NCI-H524 (cell line): ENCODE results near the gene VTN.
"Not testable (repeated sequence)": the region's sequence is repeated elsewhere in the genome, so short reads cannot be mapped to it uniquely, and the experiment has no call there.

ENCODE experiments used
- DNase-seq, 2 experiments: peaks; one replicate each; lab custom pipeline; 2025; lab: John Stamatoyannopoulos, UW

VTN gene

DNA sequence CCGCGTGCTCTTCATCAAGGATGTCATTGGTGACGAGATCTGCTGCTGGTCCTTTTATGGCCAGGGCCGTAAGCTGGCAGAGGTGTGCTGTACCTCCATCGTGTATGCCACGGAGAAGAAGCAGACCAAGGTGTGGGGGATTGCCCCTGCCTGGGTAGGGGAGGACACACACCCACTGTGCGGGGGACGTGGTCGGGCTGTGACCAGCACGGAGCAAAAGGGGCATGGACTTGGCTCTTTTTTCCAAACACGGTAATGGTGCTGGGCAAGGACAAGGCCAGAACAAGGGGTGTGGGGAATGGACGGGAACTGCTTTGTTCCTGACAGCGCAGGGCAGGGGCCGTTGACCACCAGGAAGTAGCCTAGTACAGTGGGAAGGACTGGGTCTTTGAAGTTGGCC is 27.8 kb downstream of the VTN start:
- no peak for DNase-seq

DNA sequence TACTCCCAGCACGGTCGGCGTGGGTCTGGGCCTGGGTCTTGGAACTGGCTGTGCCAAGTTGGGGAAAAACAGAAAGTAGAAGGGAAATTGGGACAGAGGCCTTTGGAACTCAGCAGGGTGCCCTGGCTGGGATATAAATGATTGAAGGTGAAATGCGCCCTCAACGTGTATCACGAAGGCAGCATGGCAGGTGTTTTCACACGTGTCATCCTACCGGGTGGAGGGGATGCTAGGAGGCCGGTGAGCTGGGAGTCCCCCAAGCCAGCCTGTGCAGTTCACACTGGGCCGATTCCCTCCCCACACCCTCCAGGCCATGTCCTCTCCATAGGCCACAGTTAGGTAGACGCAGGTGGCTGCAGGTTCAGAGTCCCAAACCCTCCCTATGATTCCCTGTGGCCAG is 28.6 kb downstream of the VTN start:
- no peak for DNase-seq

DNA sequence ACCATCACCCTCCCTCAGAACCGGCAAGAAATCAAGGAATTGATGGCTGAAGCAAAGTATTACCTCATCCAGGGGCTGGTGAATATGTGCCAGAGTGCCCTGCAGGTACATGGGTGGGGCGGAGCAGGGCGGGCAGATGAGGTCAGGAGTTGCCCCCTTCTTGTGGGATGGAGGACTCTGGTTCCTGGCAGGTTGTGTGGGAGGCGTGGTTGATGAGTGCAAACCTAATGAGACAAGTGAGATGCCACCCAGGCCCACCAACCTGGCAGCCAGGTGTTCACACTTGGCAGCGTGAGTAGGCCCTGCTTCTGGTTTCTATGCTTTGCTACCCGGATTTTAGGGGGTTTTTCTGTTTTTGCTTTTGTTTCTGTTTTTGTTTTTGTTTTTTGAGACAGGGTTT is 29.7 kb downstream of the VTN start:
- DNase-seq: no peak

DNA sequence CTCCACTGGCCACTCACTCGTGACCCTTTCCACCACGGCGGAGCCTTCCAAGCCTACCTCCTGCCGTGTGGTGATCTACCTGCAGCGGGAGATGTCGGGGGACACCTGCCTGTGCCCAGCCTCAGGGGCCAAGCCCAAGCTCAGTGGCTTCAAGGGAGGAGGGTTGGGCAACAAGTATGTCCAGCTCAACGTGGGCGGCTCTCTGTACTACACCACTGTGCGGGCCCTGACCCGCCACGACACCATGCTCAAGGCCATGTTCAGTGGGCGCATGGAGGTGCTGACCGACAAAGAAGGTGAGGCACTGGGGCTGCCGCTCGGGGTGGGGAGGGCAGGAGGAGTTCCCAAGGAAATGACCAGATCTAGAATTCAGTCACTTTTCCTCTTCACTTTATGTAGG is 30.7 kb downstream of the VTN start:
- DNase-seq: no peak

DNA sequence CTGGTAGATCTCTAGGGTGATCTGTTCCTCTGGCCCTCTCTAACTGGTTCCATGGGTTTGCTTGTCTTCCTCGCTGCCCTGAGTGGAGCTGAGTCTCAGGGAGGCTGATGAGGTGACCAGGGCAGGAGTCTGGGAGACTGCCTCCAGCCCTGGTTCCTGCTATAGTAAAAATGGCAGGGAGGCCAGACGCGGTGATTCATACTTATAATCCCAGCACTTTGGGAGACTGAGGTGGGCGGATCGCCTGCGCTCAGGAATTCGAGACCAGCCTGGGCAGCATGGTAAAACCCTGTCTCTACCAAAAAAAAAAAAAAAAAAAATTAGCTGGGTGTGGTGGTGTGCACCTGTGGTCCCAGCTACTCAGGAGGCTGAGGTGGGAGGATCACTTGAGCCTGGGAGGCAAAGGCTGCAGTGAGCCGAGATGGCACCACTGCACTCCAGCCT is 31.3 kb downstream of the VTN start:
- DNase-seq: not testable (repeated sequence)

DNA sequence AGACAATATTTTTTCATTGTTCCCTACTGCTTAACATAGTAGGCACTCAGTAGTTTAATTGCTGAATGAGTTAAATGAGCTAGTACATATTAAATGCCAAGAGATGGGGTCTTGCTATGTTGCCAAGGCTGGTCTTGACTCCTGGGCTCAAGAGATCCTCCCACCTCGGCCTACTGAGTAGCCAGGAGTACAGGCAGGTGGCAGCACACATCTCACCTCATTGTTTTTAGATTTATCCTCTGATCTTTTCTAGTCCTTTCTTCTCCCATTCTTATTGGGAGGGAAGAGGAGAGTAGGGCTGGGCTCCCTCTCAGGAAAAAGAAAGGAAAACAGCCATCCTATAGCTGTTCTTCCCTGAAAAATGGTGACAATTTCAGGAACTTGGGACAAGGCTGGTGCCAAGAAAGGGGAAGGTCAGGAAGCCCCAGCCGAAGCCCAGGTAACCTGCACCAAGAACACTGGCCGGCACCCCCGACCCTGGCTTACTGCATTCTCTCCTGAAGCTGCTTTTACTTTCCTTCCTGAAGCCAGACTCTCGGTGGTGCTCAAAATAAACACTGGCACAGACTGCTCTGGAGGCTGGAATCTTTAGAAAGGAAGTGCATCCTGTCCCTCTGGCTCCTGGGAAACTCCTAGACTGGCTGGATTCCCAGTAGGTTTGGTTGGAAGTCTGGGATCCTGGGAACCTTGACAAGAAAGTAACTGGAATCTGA is 31.9 kb downstream of the VTN start:
- no peak for DNase-seq

- DNase-seq: peak; percentile 60 to 81
Measured at GRCh38 chr17:28335959-28336871, 33.9 kb downstream of the VTN start.

- peak; percentile 100 for DNase-seq
Measured at GRCh38 chr17:28335201-28335958, 34.7 kb downstream of the VTN start, which contains the start of the genes IFT20 and TNFAIP1. IFT20 (minus strand) TSS chr17:28335472; CDS start chr17:28331985, 3,487 bp downstream. TNFAIP1 (plus strand) TSS chr17:28335761; CDS start chr17:28339522, 3,761 bp downstream.

- DNase-seq: peak in 1 of 2 experiments; percentile 86
Measured at GRCh38 chr17:28334666-28335200, 35.4 kb downstream of the VTN start.

DNA sequence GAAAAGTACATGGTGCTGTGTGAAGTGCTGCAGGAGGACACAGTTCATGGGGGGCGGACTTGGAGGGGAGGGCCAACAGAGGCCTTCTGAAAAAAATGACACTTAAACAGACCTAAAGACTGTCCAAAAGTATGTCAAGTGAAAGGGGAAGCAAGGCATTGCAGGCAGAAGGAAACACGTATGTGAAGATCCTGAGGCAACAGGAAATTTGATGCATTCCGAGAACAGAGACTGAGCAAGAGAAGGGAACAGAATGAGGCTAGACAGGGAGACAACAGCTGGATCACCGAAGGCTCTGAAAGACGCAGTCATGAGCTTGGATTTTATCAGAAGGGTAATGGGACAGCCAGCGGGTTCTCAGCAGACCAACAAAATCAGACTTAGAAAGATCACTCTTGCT is 35.9 kb downstream of the VTN start:
- no peak for DNase-seq

DNA sequence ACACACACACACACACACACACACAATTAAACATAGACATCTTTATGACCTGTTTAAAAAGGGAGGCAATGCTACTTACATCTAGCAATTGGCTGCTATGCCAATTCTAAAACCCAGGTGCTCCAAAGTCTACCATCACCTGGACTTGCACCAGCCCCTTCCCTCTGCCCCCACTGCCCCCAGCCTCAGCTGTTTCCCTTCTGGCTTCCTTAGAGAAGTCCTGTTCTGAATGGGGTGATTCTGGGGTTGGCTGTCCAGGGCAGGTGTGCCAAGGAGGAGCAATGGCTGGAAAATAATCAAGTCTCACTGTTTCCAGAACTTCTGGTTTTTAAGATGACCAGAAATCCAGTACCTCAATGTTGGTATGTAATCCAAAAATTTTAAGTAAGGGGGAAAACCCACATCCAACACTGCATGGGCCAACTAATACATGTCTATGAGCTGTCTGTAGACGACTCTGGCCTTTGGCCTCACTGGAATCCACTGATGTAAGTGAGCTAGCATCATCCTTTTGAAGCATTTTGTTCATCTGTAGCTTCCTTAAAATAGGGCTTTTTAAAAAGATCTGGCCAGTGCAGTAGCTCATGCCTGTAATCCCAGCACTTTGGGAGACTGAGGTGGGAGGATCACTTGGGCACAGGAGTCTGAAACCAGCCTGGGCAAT is 36.9 kb downstream of the VTN start:
- DNase-seq: no peak

GRCh38 chr17:28331891-28332420 is 38.2 kb downstream of the VTN start:
- no peak for DNase-seq

DNA sequence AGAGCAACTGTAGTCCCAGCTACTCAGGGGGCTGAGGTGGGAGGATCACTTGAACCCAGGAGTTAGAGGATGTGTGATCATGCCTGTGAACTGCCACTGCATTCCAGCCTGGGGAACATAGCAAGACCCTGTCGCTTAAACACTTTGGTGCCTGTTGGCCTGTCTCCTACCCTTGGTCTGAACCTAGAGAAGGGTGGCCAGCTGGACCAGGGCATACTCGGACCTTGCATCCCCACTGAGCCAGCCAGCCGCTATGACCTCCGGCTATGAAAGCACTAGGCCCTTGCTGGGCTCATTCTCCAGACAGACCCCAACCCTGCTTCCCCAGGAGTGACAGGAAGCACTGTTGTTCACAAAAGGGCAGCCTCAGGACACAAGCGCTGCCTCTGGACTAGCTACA is 39.4 kb downstream of the VTN start:
- no peak for DNase-seq

DNA sequence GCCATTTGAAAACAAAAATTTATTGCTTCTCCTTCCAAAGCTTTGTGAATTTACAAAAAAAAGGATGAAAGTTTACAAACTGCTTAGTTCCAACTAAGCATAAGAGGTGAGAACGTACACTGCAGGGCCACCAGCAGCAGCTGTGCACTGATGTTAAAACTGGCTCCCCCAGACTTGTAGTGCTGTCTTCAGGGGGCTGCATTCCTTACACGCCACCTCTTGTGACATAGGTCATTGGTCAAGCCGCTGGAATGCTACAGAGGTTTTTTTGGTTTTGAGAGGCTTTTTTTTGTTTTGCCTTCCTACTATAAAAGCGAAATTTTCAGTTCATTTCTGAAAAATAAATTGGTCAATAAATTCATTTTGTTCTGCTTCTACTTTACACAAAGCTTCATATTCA is 41.8 kb downstream of the VTN start:
- no peak for DNase-seq

- peak in 1 of 2 experiments; percentile 65 for DNase-seq
Measured at GRCh38 chr17:28327709-28328108, 42.4 kb downstream of the VTN start.

- DNase-seq: no peak
Measured at GRCh38 chr17:28327031-28327607, 43.0 kb downstream of the VTN start.

- peak; percentile 50 to 75 for DNase-seq
Measured at GRCh38 chr17:28326114-28326513, 44.0 kb downstream of the VTN start.

GRCh38 chr17:28325211-28325610 is 44.9 kb downstream of the VTN start:
- DNase-seq: peak; percentile 94 to 98

DNA sequence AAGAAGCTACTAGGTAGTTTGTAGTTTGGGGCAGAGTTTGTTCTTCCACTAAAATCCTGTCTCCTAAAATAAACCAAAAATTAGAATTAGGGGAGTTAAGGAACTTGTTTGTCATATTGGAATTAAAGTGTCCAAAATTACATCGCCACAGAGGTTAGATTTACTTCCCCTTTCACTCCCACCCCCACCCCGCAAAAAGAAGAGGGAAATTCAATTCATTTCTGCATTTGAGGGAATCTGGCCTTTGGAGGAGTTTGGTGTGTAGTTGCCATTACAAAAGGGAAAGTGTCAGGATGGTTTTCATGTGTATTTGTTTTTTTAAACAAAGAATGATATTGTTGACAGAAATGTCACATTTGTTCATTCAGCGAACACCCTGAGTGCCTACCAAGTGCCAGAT is 45.3 kb downstream of the VTN start:
- no peak for DNase-seq

- DNase-seq: peak in 1 of 2 experiments; percentile 46
Measured at GRCh38 chr17:28324267-28324745, 45.8 kb downstream of the VTN start.
